Ishikawa (cell line): Measurements from ENCODE around the gene CTSC.

Experiments
- CEBPB ChIP-seq: IDR thresholded peaks from 2 replicates; pipeline ENCODE4 v1.6.1; 2012
- CREB1 ChIP-seq: IDR thresholded peaks from 2 replicates; pipeline ENCODE4 v1.6.1; 2012; ENCODE audit warnings: low read depth
- EGR1 ChIP-seq: IDR thresholded peaks from 2 replicates; pipeline ENCODE4 v1.6.1; 2012
- EP300 ChIP-seq: IDR thresholded peaks from 2 replicates; pipeline ENCODE4 v1.6.1; 2012; ENCODE audit warnings: borderline replicate concordance
- FOXM1 ChIP-seq: IDR thresholded peaks from 2 replicates; pipeline ENCODE4 v1.6.1; 2012; ENCODE audit warnings: low read depth, borderline replicate concordance
- NFIC ChIP-seq: IDR thresholded peaks from 2 replicates; pipeline ENCODE4 v1.6.1; 2012
- RAD21 ChIP-seq: IDR thresholded peaks from 2 replicates; pipeline ENCODE4 v1.6.1; 2012; ENCODE audit warnings: low read depth
- TAF1 ChIP-seq: IDR thresholded peaks from 2 replicates; pipeline ENCODE4 v1.6.1; 2012; ENCODE audit warnings: low read depth, mild to moderate bottlenecking
- TCF12 ChIP-seq: IDR thresholded peaks from 2 replicates; pipeline ENCODE4 v1.6.1; 2012; ENCODE audit warnings: low read depth
- TEAD4 ChIP-seq: IDR thresholded peaks from 2 replicates; pipeline ENCODE4 v1.6.1; 2012
- YY1 ChIP-seq: IDR thresholded peaks from 2 replicates; pipeline ENCODE4 v1.6.1; 2012; ENCODE audit warnings: low read depth
- ZBTB7A ChIP-seq: IDR thresholded peaks from 2 replicates; pipeline ENCODE4 v1.6.1; 2012; ENCODE audit warnings: low read depth
- TF ChIP-seq, protein P1 (sequence below): IDR thresholded peaks from 2 replicates; pipeline ENCODE4 v1.6.1; 2012
- TF ChIP-seq, protein P2 (sequence below): IDR thresholded peaks from 2 replicates; pipeline ENCODE4 v1.6.1; 2012
- TF ChIP-seq, protein P3 (sequence below): IDR thresholded peaks from 2 replicates; pipeline ENCODE4 v1.6.1; 2012; ENCODE audit warnings: low read depth, mild to moderate bottlenecking

Gene CTSC

DNA sequence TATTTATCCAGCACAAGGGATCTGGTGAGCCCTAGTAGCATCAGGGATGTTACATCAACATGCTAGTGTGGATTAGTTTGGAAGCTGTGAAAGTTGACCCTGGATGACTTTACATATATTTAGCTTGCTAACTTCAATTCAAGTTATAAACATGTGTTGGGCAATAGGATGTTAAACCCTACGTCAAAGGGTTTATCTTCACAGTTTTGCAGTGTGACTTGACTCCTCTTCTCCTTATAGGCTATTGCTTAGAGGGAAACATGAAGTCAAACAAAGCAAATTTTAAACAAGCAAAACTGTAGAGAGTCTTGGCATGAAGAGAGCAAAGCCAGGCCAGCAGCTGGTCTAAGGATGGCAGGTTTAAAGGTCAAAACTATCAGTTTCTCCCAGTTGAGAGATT lies 11.3 kb upstream of the CTSC start:
- TF ChIP-seq EP300 (no peak), CREB1 (no peak), NFIC (no peak), TEAD4 (no peak), TCF12 (no peak), TAF1 (no peak), ZBTB7A (no peak), YY1 (no peak), EGR1 (no peak), RAD21 (no peak), FOXM1 (no peak)
- TF ChIP-seq, protein P1, sequence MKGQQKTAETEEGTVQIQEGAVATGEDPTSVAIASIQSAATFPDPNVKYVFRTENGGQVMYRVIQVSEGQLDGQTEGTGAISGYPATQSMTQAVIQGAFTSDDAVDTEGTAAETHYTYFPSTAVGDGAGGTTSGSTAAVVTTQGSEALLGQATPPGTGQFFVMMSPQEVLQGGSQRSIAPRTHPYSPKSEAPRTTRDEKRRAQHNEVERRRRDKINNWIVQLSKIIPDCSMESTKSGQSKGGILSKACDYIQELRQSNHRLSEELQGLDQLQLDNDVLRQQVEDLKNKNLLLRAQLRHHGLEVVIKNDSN = no peak

DNA sequence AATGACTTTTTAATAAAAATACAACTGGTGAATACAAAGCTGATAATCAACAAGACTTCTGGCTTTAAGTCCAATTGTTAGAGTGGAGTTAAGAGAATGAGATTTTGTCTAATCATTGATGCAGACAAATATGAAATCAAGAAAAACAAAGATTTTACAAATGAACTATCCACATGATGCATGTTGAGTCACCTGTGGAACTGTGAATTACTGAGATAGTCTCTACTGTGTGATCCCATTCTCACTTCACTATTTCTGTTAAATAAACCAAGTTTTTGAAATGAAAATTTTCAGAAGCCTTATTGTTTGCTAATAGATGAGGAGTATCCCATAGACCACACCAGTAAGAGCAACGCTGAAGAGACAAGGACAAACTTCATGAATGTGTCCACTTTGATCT lies 8.4 kb upstream of the CTSC start:
- TF ChIP-seq EGR1 = no peak
- TF ChIP-seq CEBPB = no peak
- no peak for TF ChIP-seq YY1
- TF ChIP-seq, protein P1 = no peak
- TF ChIP-seq TAF1 = no peak
- TF ChIP-seq TEAD4 = no peak
- TF ChIP-seq TCF12 = no peak
- no peak for TF ChIP-seq FOXM1

DNA sequence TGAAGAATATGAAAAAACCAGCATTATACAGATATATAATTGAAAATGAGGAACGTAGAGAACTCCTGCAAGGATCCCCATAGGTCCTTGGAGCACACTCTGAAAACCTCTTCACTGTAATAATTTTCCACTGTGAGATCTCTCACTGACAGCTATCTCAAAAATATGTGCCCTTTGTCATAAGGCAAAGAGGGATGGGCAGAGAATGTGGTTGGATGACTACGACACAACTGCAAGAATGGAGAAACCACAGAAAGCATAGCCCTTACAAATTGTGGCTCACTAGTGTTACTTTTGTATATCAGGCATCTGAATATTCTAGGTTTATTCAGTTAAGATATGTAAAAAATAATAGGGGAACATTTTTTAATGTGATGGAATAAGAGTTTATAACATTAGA lies 7.9 kb upstream of the CTSC start:
- TF ChIP-seq, protein P2, sequence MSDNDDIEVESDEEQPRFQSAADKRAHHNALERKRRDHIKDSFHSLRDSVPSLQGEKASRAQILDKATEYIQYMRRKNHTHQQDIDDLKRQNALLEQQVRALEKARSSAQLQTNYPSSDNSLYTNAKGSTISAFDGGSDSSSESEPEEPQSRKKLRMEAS = no peak
- TF ChIP-seq, protein P3, sequence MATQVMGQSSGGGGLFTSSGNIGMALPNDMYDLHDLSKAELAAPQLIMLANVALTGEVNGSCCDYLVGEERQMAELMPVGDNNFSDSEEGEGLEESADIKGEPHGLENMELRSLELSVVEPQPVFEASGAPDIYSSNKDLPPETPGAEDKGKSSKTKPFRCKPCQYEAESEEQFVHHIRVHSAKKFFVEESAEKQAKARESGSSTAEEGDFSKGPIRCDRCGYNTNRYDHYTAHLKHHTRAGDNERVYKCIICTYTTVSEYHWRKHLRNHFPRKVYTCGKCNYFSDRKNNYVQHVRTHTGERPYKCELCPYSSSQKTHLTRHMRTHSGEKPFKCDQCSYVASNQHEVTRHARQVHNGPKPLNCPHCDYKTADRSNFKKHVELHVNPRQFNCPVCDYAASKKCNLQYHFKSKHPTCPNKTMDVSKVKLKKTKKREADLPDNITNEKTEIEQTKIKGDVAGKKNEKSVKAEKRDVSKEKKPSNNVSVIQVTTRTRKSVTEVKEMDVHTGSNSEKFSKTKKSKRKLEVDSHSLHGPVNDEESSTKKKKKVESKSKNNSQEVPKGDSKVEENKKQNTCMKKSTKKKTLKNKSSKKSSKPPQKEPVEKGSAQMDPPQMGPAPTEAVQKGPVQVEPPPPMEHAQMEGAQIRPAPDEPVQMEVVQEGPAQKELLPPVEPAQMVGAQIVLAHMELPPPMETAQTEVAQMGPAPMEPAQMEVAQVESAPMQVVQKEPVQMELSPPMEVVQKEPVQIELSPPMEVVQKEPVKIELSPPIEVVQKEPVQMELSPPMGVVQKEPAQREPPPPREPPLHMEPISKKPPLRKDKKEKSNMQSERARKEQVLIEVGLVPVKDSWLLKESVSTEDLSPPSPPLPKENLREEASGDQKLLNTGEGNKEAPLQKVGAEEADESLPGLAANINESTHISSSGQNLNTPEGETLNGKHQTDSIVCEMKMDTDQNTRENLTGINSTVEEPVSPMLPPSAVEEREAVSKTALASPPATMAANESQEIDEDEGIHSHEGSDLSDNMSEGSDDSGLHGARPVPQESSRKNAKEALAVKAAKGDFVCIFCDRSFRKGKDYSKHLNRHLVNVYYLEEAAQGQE = no peak
- TF ChIP-seq TEAD4 = no peak
- TF ChIP-seq YY1 = no peak
- no peak for TF ChIP-seq EP300
- TF ChIP-seq TAF1 = no peak
- TF ChIP-seq EGR1 = no peak
- TF ChIP-seq CEBPB = no peak
- no peak for TF ChIP-seq FOXM1
- TF ChIP-seq, protein P1 = no peak
- no peak for TF ChIP-seq RAD21
- no peak for TF ChIP-seq CREB1
- no peak for TF ChIP-seq ZBTB7A
- no peak for TF ChIP-seq NFIC
- TF ChIP-seq TCF12 = no peak

DNA sequence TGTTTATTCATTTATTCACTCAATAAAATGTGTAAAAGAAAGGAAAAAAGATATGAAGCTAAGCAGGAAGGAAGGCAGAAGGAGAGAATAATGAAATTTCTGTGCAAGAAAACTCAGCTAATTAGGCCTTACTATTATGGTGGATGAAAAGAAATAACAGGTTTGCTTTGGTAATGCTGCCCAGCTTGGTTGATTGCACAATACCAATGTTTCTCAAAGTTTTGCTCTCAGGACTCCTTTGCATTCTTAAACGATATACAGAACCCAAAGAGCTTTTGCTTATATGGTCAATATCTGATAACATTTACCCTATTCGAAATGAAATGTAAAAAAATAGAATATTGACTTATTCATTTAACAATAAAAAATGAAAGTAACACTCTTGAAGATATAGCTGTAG lies 7.3 kb upstream of the CTSC start:
- TF ChIP-seq CEBPB (peak; percentile 69; the same call in 1 of the 2 replicates), EGR1 (no peak)

DNA sequence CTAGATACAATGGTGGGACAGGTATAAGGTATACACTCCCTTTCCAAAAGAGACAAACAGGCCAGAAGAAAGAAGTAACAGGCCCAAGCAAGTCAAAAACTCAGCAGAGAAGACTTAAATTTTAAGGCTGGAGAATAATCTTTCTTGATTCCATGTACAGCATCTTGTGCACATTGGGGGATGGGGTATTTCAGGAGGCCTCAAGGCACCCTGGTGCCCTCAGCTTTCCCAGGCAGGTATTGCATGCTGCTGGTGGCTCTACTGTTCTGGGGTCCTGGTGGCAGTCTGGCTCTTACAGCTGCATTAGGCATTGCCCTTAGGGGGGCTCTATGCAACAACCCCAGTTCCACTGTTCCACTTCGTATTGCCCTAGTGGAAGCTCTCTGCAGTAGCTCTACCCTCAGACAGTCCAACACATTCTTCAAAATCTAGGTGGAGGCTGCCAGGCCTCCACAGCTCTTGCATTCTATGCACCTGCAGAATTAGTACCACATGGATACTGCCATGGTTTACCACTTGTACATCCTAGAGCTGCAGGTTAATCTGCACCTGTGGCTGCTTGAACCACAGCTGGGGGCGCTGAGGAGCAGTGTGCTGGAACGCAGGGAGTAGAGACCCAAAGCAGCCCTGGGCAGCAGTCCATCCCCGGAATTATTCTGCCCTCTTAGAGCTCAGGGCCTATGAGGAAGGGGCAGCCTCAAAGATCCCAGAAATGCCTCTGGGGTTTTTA lies 4.2 kb upstream of the CTSC start:
- no peak for TF ChIP-seq TEAD4
- TF ChIP-seq ZBTB7A = no peak
- TF ChIP-seq YY1 = no peak
- TF ChIP-seq TAF1 = no peak
- no peak for TF ChIP-seq FOXM1
- TF ChIP-seq, protein P1 = no peak
- no peak for TF ChIP-seq CREB1
- TF ChIP-seq RAD21 = no peak
- TF ChIP-seq NFIC = no peak
- no peak for TF ChIP-seq EGR1
- TF ChIP-seq, protein P3 = no peak
- TF ChIP-seq, protein P2 = no peak
- TF ChIP-seq TCF12 = no peak
- TF ChIP-seq EP300 = no peak
- no peak for TF ChIP-seq CEBPB
